HL-60 (cell line): Measurements from ENCODE around the gene LY86.

Experiments used
- DNase-seq, 2 experiments: peaks; one replicate each; pipeline ENCODE4 v3.0.0-alpha.2; 2010 to 2020; ENCODE audit warnings: low read depth in 1 of 2, low spot score in 1 of 2
- H3K27ac ChIP-seq: fragments of 250-450 bp; sonication (Bioruptor Pico); replicated peaks from 2 replicates; pipeline ENCODE4 v1.5.1; 2020; ENCODE audit warnings: mild to moderate bottlenecking, moderate library complexity
- H3K27me3 ChIP-seq: fragments of 250-450 bp; sonication (Bioruptor Pico); 2 replicates; pipeline ENCODE4 v1.5.1; 2021; ENCODE audit warnings: mild to moderate bottlenecking, moderate library complexity; ENCODE audit not compliant: insufficient read depth, poor library complexity, severe bottlenecking
- H3K4me3 ChIP-seq: replicated peaks from 2 replicates; pipeline ENCODE4 v1.5.1; 2011; ENCODE audit warnings: mild to moderate bottlenecking, control low read depth, low read length; ENCODE audit not compliant: insufficient read depth
- CTCF ChIP-seq: IDR thresholded peaks from one replicate; pipeline ENCODE4 v1.5.1; 2011; ENCODE audit warnings: low read length, control low read depth, inconsistent platforms; ENCODE audit not compliant: insufficient read depth
- GABPA ChIP-seq: IDR thresholded peaks from 2 replicates; pipeline ENCODE4 v1.6.1; 2012; ENCODE audit warnings: low read depth
- POLR2AphosphoS5 ChIP-seq: IDR thresholded peaks from 2 replicates; pipeline ENCODE4 v1.6.1; 2012; ENCODE audit warnings: low read depth
- REST ChIP-seq: IDR thresholded peaks from 2 replicates; pipeline ENCODE4 v1.6.1; 2012; ENCODE audit warnings: low read depth; ENCODE audit not compliant: insufficient replicate concordance
- SPI1 ChIP-seq: IDR thresholded peaks from 2 replicates; pipeline ENCODE4 v1.6.1; 2012; ENCODE audit warnings: low read depth, mild to moderate bottlenecking, borderline replicate concordance

LY86 gene

GRCh38 chr6:6619021-6619794 is 30.7 kb downstream of the LY86 start:
- Histone ChIP-seq H3K4me3 (no peak overlapping the region), H3K27me3 (no peaks in the 10 kb centered on the region), H3K27ac (no peak overlapping the region)
- DNase-seq = no peak
- TF ChIP-seq REST (no peak), CTCF (no peak), GABPA (no peak), SPI1 (no peak), POLR2AphosphoS5 (no peak)

GRCh38 chr6:6620766-6621425 is 32.4 kb downstream of the LY86 start:
- Histone ChIP-seq H3K27me3 (no peaks in the 10 kb centered on the region), H3K4me3 (no peak overlapping the region), H3K27ac (no peak overlapping the region)
- TF ChIP-seq SPI1 (no peak), REST (no peak), POLR2AphosphoS5 (no peak), CTCF (no peak), GABPA (no peak)
- no peak for DNase-seq

- TF ChIP-seq POLR2AphosphoS5 (no peak), REST (no peak), SPI1 (no peak), CTCF (no peak), GABPA (no peak)
- Histone ChIP-seq H3K4me3 (no peak overlapping the region), H3K27me3 (no peaks in the 10 kb centered on the region), H3K27ac (no peak overlapping the region)
- DNase-seq = no peak
Observed at GRCh38 chr6:6622501-6622900, 34.0 kb downstream of the LY86 start.
